DND-41 (cell line): ENCODE results near the gene DACT3.

ENCODE experiments used
- EZH2 ChIP-seq: IDR thresholded peaks from 3 replicates; pipeline ENCODE4 v1.6.1; 2012; ENCODE audit warnings: borderline replicate concordance, low read depth, mild to moderate bottlenecking, moderate library complexity, low read length, inconsistent platforms; ENCODE audit not compliant: severe bottlenecking
- TF ChIP-seq, protein P1 (sequence below): IDR thresholded peaks from 2 replicates; pipeline ENCODE4 v1.5.1; 2012; ENCODE audit warnings: borderline replicate concordance, low read length, moderate library complexity, mild to moderate bottlenecking; ENCODE audit not compliant: poor library complexity, severe bottlenecking; ENCODE audit errors: extremely low read depth

DNA sequence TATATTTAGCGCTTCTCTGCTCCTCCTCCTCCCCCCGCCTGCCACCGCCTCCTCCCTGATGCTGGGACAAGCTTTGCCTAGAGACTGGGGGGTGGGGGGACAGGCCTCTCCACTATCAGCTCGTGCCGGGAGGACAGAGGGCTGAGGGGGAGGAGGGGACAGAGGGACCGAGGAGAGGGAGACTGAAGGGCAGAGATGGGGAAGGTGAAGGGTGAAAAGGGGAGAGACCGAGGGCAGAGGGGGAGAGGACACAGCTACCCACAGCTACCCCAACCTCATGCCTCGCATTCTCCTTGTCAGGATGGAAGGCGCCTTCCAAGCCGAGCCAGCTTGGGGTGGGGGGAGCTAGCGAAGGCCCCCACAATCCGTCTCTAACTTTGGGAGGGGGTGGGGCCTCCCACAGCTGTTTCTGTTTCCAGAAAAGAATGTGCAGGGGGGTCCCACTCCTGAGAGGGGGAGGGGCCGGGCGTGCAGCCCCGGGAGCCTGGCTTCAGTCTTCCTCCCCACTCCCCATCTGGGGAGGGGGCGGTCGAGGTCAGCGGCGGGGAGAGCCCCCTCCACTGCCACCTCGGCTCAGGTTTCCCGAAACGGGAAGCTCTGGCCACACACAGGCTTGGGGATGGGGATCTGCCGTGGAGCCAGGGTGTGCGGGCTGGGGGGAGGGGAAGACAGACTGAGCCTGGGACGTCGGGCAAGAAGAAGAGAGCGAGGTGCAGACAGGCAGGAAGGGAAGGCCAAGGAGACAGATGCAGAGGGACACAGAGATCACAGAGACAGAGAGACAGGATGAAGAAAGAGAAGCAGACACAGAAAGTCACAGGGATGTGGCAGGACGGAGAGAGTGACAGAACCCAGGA lies 1.6 kb downstream of the DACT3 start:
- TF ChIP-seq, protein P1, sequence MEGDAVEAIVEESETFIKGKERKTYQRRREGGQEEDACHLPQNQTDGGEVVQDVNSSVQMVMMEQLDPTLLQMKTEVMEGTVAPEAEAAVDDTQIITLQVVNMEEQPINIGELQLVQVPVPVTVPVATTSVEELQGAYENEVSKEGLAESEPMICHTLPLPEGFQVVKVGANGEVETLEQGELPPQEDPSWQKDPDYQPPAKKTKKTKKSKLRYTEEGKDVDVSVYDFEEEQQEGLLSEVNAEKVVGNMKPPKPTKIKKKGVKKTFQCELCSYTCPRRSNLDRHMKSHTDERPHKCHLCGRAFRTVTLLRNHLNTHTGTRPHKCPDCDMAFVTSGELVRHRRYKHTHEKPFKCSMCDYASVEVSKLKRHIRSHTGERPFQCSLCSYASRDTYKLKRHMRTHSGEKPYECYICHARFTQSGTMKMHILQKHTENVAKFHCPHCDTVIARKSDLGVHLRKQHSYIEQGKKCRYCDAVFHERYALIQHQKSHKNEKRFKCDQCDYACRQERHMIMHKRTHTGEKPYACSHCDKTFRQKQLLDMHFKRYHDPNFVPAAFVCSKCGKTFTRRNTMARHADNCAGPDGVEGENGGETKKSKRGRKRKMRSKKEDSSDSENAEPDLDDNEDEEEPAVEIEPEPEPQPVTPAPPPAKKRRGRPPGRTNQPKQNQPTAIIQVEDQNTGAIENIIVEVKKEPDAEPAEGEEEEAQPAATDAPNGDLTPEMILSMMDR: no peak
- TF ChIP-seq EZH2: peak; percentile 35
